Lower lobe of right lung (tissue), 2 donors: ENCODE data around the gene MKX. TPM values are rescaled to one million over a fixed set of nuclear protein-coding genes. Genes with fewer than 3 reads are reported as not detected.

ENCODE experiments used
- ATAC-seq, 2 donors: fragments of 200-7000 bp; cut with Tn5 transposase; one replicate each; pipeline ENCODE4 v1.9.1; 2020 to 2022; ENCODE audit warnings: mild to moderate bottlenecking in 2 of 2, moderate library complexity in 2 of 2
- DNase-seq: peaks from one replicate; pipeline ENCODE4 v3.0.0-alpha.2; 2020
- H3K27ac ChIP-seq: fragments of 200-600 bp; one replicate; pipeline ENCODE4 v1.8.0; 2022
- H3K27me3 ChIP-seq: fragments of 200-600 bp; one replicate; pipeline ENCODE4 v1.8.0; 2022; ENCODE audit warnings: low read depth
- H3K36me3 ChIP-seq: fragments of 200-600 bp; one replicate; pipeline ENCODE4 v1.8.0; 2022; ENCODE audit warnings: mild to moderate bottlenecking
- H3K4me1 ChIP-seq: fragments of 200-600 bp; one replicate; pipeline ENCODE4 v1.8.0; 2022
- H3K4me3 ChIP-seq: fragments of 200-600 bp; one replicate; pipeline ENCODE4 v1.8.0; 2022; ENCODE audit warnings: mild to moderate bottlenecking
- H3K9me3 ChIP-seq: fragments of 200-600 bp; one replicate; pipeline ENCODE4 v1.8.0; 2022
- CTCF ChIP-seq: fragments of 200-600 bp; IDR thresholded peaks from one replicate; pipeline ENCODE4 v1.8.0; 2022; ENCODE audit warnings: antibody characterized with exemption, mild to moderate bottlenecking
- intact Hi-C: fragments of 100-400 bp; cut with DNase I; formaldehyde crosslinking; loops from one replicate; pipeline ENCODE4 v1.11.0; 2022
- long read RNA-seq: library from polyadenylated mRNA; unstranded; transcript quantifications from one replicate; pipeline ENCODE4 v2.0.0, GENCODE V29; 2021
- total RNA-seq: library from RNA; stranded (reverse); fragmentation: NEBNext Ultra II Directional; extraction: Animal tissue kit (Norgen Biotek cat#: 25700); gene quantifications from one replicate; pipeline ENCODE4 v1.2.1, GENCODE V29; 2021
- donor health status: DM: no; HTN: yes; CAD: no; lungs with severe emphysema.

The MKX gene
- 1.6 TPM for total RNA-seq
- long read RNA-seq, partial matches to known transcripts = 0 of 1 reads
- long read RNA-seq, other reads (novel, unspliced or antisense) = 1 of 1 reads

GRCh38 chr10:27745732-27746396 is at the start of gene MKX:
MKX (minus strand) TSS chr10:27745819; CDS start chr10:27743415, 2,404 bp downstream.
- Histone ChIP-seq H3K27ac (no peak within 1 kb of the TSS), H3K36me3 (no peaks in the 10 kb centered on the region), H3K9me3 (no peaks in the 10 kb centered on the region), H3K27me3 (peaks cover 94% of the 10 kb centered on the region), H3K4me1 (peaks cover 51% of the 10 kb centered on the region), H3K4me3 (peak within 1 kb of the TSS; percentile 67)
- DNase-seq (peak; percentile 66), ATAC-seq (peak in 1 of 2 donors; percentile 8)
- no peak for TF ChIP-seq CTCF
- intact Hi-C loops = no loop called here

- Histone ChIP-seq H3K9me3 (no peaks in the 10 kb centered on the region), H3K27me3 (no peaks in the 10 kb centered on the region), H3K4me1 (no peaks in the 10 kb centered on the region), H3K27ac (no peak overlapping the region), H3K36me3 (no peaks in the 10 kb centered on the region), H3K4me3 (no peak overlapping the region)
- no peak for TF ChIP-seq CTCF
- intact Hi-C loops = no loop called here
- DNase-seq (no peak), ATAC-seq (no peak)
These were observed 48.5 kb upstream of the MKX start for GRCh38 chr10:27794157-27794556.

- H3K27ac ChIP-seq = no peak overlapping the region
- no peak for DNase-seq
- intact Hi-C loops = no loop called here
- H3K4me3 ChIP-seq = no peak overlapping the region
- TF ChIP-seq CTCF = no peak
- no peaks in the 10 kb centered on the region for H3K36me3 ChIP-seq
- H3K27me3 ChIP-seq = no peaks in the 10 kb centered on the region
- H3K4me1 ChIP-seq = no peaks in the 10 kb centered on the region
- ATAC-seq = no peak
- H3K9me3 ChIP-seq = no peaks in the 10 kb centered on the region
These were observed 46.6 kb upstream of the MKX start for GRCh38 chr10:27792216-27792615.

GRCh38 chr10:27784272-27784671 is 38.7 kb upstream of the MKX start:
- no peak for DNase-seq
- intact Hi-C loops = no loop called here

GRCh38 chr10:27783660-27784059 is 38.0 kb upstream of the MKX start:
- no peaks in the 10 kb centered on the region for H3K36me3 ChIP-seq
- ATAC-seq (peak; percentile 56 to 61), DNase-seq (no peak)
- no peaks in the 10 kb centered on the region for H3K27me3 ChIP-seq
- H3K9me3 ChIP-seq = no peaks in the 10 kb centered on the region
- intact Hi-C loops = no loop called here
- H3K27ac ChIP-seq = no peak overlapping the region
- no peak for TF ChIP-seq CTCF
- H3K4me3 ChIP-seq = no peak overlapping the region
- H3K4me1 ChIP-seq = no peaks in the 10 kb centered on the region

More at GRCh38 chr10:27784272-27784671, 38.7 kb upstream of the MKX start:
- Histone ChIP-seq H3K9me3 (no peaks in the 10 kb centered on the region), H3K27me3 (no peaks in the 10 kb centered on the region), H3K4me3 (no peak overlapping the region), H3K27ac (no peak overlapping the region), H3K36me3 (no peaks in the 10 kb centered on the region), H3K4me1 (no peaks in the 10 kb centered on the region)
- no peak for ATAC-seq
- TF ChIP-seq CTCF = no peak
